ENCODE measurements around the gene CENPP. TPM values are rescaled to one million over a fixed set of nuclear protein-coding genes. Genes with fewer than 3 reads are reported as not detected.

CENPP gene
- polyA plus RNA-seq, 2 of the 4 experiments (the other 2 are of a cell fraction): 7.2 to 13.4 TPM

GRCh38 chr9:92638621-92639101, 312.9 kb downstream of the CENPP start:
- H3K9me3 ChIP-seq: no peaks in the 10 kb centered on the region
- DNase-seq (ENCODE audit: low read depth in 1 of 2, low spot score in 1 of 2) (no peak), FAIRE-seq (no peak), ATAC-seq (no peak)
- WGBS (ENCODE audit: missing lambda C conversion rate): 83% methylated on average over 5 of the region's 5 CpGs
- no peak overlapping the region for H3K4me2 ChIP-seq
- ChIA-PET CTCF (interaction anchor here (1.0 to 1.5 kb wide), 3 partner anchors 137 to 498 kb away, joined by 3 to 6 read pairs (median 4); no protein-coding TSS in a partner anchor), POLR2A (no interaction called here)
- TF ChIP-seq FOSL2 (IDR thresholded peaks at IDR 0.05) (no peak), FOSL2 (CRISPR knock-in tag; IDR thresholded peaks at IDR 0.05) (no peak), KDM5A (IDR thresholded peaks at IDR 0.05) (no peak), CBX2 (IDR thresholded peaks at IDR 0.05; ENCODE audit: borderline replicate concordance, low read depth) (no peak), RAD21 (conservative IDR thresholded peaks at IDR 0.05 in 1 of 2, IDR thresholded peaks at IDR 0.05 in 1 of 2) (no peak)
- no peak overlapping the region for H3K27ac ChIP-seq
- no peaks in the 10 kb centered on the region for H3K4me1 ChIP-seq
- no peak overlapping the region for H3K4me3 ChIP-seq

- WGBS (ENCODE audit: missing lambda C conversion rate): 97% methylated on average over 7 of the region's 7 CpGs
- Histone ChIP-seq H3K9me3 (no peaks in the 10 kb centered on the region), H3K4me1 (no peaks in the 10 kb centered on the region), H3K4me3 (no peak overlapping the region), H3K4me2 (no peak overlapping the region), H3K27ac (no peak overlapping the region)
- DNase-seq (ENCODE audit: low read depth in 1 of 2, low spot score in 1 of 2) (no peak), ATAC-seq (no peak), FAIRE-seq (no peak)
- ChIA-PET CTCF (interaction anchor here (1.3 to 1.5 kb wide), 3 partner anchors 137 to 297 kb away, joined by 3 to 6 read pairs (median 6); no protein-coding TSS in a partner anchor), POLR2A (no interaction called here)
- TF ChIP-seq MYC (IDR thresholded peaks at IDR 0.05; ENCODE audit: borderline replicate concordance, low read length) (no peak), HEYL (CRISPR knock-in tag; IDR thresholded peaks at IDR 0.05) (no peak), HOXB5 (CRISPR knock-in tag; IDR thresholded peaks at IDR 0.05) (no peak), FOSB (CRISPR knock-in tag; IDR thresholded peaks at IDR 0.05) (no peak), BCL3 (IDR thresholded peaks at IDR 0.05) (no peak), FOXS1 (CRISPR knock-in tag; IDR thresholded peaks at IDR 0.05) (no peak), ZSCAN20 (CRISPR knock-in tag; IDR thresholded peaks at IDR 0.05) (no peak), CHD2 (IDR thresholded peaks at IDR 0.05; ENCODE audit: low read length, partially characterized antibody) (no peak), TFCP2L1 (CRISPR knock-in tag; IDR thresholded peaks at IDR 0.05) (no peak)
- TF ChIP-seq, protein P1, sequence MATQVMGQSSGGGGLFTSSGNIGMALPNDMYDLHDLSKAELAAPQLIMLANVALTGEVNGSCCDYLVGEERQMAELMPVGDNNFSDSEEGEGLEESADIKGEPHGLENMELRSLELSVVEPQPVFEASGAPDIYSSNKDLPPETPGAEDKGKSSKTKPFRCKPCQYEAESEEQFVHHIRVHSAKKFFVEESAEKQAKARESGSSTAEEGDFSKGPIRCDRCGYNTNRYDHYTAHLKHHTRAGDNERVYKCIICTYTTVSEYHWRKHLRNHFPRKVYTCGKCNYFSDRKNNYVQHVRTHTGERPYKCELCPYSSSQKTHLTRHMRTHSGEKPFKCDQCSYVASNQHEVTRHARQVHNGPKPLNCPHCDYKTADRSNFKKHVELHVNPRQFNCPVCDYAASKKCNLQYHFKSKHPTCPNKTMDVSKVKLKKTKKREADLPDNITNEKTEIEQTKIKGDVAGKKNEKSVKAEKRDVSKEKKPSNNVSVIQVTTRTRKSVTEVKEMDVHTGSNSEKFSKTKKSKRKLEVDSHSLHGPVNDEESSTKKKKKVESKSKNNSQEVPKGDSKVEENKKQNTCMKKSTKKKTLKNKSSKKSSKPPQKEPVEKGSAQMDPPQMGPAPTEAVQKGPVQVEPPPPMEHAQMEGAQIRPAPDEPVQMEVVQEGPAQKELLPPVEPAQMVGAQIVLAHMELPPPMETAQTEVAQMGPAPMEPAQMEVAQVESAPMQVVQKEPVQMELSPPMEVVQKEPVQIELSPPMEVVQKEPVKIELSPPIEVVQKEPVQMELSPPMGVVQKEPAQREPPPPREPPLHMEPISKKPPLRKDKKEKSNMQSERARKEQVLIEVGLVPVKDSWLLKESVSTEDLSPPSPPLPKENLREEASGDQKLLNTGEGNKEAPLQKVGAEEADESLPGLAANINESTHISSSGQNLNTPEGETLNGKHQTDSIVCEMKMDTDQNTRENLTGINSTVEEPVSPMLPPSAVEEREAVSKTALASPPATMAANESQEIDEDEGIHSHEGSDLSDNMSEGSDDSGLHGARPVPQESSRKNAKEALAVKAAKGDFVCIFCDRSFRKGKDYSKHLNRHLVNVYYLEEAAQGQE (IDR thresholded peaks at IDR 0.05): no peak
- TF ChIP-seq, protein P2, sequence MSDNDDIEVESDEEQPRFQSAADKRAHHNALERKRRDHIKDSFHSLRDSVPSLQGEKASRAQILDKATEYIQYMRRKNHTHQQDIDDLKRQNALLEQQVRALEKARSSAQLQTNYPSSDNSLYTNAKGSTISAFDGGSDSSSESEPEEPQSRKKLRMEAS (IDR thresholded peaks at IDR 0.05): no peak
Observed at GRCh38 chr9:92639124-92639523, 313.4 kb downstream of the CENPP start.

DNA sequence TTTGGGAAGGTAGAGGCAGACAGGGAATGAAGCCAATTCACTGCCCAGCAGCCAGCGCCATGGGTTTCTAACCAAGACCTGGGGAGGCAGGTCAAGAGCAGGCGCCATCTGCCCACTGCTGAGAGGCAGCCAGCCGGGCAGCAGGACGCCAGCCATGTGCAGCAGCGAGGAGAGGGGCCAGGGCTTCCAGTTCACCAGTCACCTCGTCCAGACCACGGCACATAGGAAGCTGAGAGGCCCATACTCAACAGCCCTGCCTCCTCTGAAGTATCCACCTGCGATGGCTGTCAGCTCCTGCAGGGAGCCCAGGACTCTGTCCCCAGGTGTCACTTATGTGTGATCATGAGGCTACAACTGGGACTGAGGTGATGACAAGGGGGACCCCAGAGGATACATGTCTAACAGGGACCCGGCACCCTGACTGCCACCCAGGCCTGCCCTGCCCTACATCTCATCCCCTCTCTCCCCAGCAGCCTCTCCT, 314.1 kb downstream of the CENPP start:
- H3K4me2 ChIP-seq: no peak overlapping the region
- FAIRE-seq (no peak), DNase-seq (ENCODE audit: low read depth in 1 of 2, low spot score in 1 of 2) (no peak), ATAC-seq (no peak)
- no peak for TF ChIP-seq GATA3 (IDR thresholded peaks at IDR 0.05; ENCODE audit: borderline replicate concordance)
- TF ChIP-seq, protein P2 (IDR thresholded peaks at IDR 0.05): no peak
- TF ChIP-seq, protein P3, sequence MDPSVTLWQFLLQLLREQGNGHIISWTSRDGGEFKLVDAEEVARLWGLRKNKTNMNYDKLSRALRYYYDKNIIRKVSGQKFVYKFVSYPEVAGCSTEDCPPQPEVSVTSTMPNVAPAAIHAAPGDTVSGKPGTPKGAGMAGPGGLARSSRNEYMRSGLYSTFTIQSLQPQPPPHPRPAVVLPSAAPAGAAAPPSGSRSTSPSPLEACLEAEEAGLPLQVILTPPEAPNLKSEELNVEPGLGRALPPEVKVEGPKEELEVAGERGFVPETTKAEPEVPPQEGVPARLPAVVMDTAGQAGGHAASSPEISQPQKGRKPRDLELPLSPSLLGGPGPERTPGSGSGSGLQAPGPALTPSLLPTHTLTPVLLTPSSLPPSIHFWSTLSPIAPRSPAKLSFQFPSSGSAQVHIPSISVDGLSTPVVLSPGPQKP (IDR thresholded peaks at IDR 0.05; ENCODE audit: low read depth, low read length): no peak
- no peak for TF ChIP-seq POLR2A (IDR thresholded peaks at IDR 0.05; ENCODE audit: low read length)
- no peak for TF ChIP-seq TP53 (CRISPR knock-in tag; IDR thresholded peaks at IDR 0.05)
- no peaks in the 10 kb centered on the region for H3K9me3 ChIP-seq
- CTCF ChIA-PET: interaction anchor here (1.3 to 1.6 kb wide), 2 partner anchors 152 to 501 kb away, joined by 5 to 6 read pairs; no protein-coding TSS in a partner anchor
- no peak overlapping the region for H3K27ac ChIP-seq
- WGBS (ENCODE audit: missing lambda C conversion rate): 88% methylated on average over 8 of the region's 9 CpGs
- POLR2A ChIA-PET: interaction anchor here (1.3 kb wide), 1 partner anchor 30 kb away, joined by 3 read pairs; the partner anchor contains the start of gene IPPK
- H3K4me3 ChIP-seq: no peak overlapping the region
- H3K4me1 ChIP-seq: no peaks in the 10 kb centered on the region

Data from A549 (cell line).